ENCODE measurements around the gene SPATA46. TPM values are rescaled to one million over a fixed set of nuclear protein-coding genes. Genes with fewer than 3 reads are reported as not detected.

Gene SPATA46
- total RNA-seq, 1 donor from 2014 or later: not detected

Other genes with a start within 250 kb of the SPATA46 start
- gene C1orf226, start 4.9 kb upstream of the SPATA46 start, total RNA-seq: under 0.01 and 0.13 TPM in 2 replicates
- gene SH2D1B, start 35.3 kb upstream of the SPATA46 start, total RNA-seq: 0.13 TPM in 1 of 2 replicates, not detected in the other
- 43.5 and 46.4 TPM in 2 replicates for gene UHMK1, start 121.0 kb upstream of the SPATA46 start, total RNA-seq
- 39.3 and 44.0 TPM in 2 replicates for gene UAP1, start 184.9 kb upstream of the SPATA46 start, total RNA-seq

All from dermis microvascular lymphatic vessel endothelial cell (primary cell).